Measurements from ENCODE around the gene LENEP. TPM values are rescaled to one million over a fixed set of nuclear protein-coding genes. Genes with fewer than 3 reads are reported as not detected.
A peak's percentile ranks its signal among the peaks of the same experiment; 100 is the strongest.
"Not testable (repeated sequence)": the region's sequence is repeated elsewhere in the genome, so short reads cannot be mapped to it uniquely, and the experiment has no call there.

The LENEP gene
- total RNA-seq, 1 donor = not detected

DNA sequence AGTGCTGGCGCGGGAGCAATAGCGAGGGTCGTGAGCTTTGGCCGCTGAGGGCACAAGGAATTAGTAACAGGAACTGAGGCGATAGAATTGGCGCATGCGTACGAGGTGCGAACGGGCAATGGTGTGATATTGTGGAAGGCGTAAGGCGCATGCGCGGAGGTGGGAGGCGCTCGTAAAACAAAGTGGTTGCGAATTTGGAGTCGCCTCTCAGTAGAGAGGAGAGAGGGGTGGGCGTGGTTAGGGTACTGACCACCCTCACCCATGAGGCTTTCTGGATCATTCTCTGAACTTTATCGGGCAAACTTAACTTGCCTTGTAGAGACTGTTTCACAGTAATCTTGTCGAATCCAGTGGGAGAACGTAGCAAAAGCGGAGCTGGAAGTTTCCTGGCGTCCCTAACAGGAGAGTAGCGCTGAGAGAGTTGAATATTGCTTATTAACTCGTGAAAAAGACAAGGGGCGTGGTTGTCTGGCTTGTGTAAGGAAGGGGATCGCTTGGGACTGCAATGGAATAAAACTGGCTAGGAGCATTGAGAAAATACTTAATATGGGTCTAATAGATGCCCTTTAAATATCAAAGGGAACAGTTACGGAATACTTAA is 18.5 kb upstream of the LENEP start:
- peak overlapping the region; percentile 89 for H2AFZ ChIP-seq (ENCODE audit: low read length)
- no peaks in the 10 kb centered on the region for H4K20me1 ChIP-seq (ENCODE audit: insufficient read depth, low read length)
- peaks cover 46% of the 10 kb centered on the region for H3K4me1 ChIP-seq (ENCODE audit: insufficient read depth, low read length)
- TF ChIP-seq, protein P1, sequence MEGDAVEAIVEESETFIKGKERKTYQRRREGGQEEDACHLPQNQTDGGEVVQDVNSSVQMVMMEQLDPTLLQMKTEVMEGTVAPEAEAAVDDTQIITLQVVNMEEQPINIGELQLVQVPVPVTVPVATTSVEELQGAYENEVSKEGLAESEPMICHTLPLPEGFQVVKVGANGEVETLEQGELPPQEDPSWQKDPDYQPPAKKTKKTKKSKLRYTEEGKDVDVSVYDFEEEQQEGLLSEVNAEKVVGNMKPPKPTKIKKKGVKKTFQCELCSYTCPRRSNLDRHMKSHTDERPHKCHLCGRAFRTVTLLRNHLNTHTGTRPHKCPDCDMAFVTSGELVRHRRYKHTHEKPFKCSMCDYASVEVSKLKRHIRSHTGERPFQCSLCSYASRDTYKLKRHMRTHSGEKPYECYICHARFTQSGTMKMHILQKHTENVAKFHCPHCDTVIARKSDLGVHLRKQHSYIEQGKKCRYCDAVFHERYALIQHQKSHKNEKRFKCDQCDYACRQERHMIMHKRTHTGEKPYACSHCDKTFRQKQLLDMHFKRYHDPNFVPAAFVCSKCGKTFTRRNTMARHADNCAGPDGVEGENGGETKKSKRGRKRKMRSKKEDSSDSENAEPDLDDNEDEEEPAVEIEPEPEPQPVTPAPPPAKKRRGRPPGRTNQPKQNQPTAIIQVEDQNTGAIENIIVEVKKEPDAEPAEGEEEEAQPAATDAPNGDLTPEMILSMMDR (IDR thresholded peaks at IDR 0.05; ENCODE audit: extremely low read depth, low read depth, low read length) = no peak
- peaks cover 9% of the 10 kb centered on the region for H3K36me3 ChIP-seq (ENCODE audit: insufficient read depth, low read length)
- DNase-seq (ENCODE audit: insufficient read length, low spot score, missing footprints) = peak; percentile 93
- no peaks in the 10 kb centered on the region for H3K9me3 ChIP-seq (ENCODE audit: low read depth, low read length)
- H3K4me3 ChIP-seq (ENCODE audit: insufficient read depth, low read length) = peak overlapping the region; percentile 79
- peaks cover 44% of the 10 kb centered on the region for H3K79me2 ChIP-seq (ENCODE audit: insufficient read depth, low read length)
- peak overlapping the region; percentile 97 for H3K27ac ChIP-seq (ENCODE audit: low read depth, low read length)
- no peaks in the 10 kb centered on the region for H3K27me3 ChIP-seq (ENCODE audit: insufficient read depth, low read length)
- peak overlapping the region; percentile 99 for H3K4me2 ChIP-seq (ENCODE audit: insufficient read depth, low read length)

DNA sequence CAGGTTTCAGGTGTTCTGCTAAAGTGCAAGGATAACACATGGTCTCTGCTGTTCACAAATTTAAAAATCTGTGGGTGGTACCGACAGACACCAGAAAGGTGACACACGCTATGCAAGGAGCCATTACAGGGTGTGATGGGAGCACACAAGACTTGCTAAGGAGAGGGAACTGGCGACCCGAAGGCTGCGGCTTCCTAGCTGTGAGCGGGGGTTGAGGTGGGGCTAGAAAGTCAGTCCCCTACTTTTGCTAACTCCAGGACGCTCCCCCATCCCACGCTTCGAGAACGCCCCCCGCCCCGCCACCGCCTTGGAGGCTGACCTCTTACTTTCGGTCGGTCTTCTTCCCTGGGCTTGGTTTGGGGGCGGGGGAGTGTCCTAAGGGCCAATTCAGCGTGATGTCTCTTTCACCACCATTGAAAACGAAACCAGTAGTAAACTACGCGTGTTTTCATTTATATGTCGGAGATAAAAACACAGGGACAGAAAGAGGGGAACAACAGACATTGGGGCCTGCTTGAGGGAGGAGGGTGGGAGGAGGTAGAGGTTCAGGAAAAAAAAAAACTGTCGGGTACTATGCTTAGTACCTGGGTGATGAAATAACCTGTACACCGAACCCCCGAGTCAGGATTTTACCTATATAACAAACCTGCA is 17.9 kb upstream of the LENEP start:
- TF ChIP-seq, protein P1 (IDR thresholded peaks at IDR 0.05; ENCODE audit: extremely low read depth, low read depth, low read length) = no peak
- Histone ChIP-seq H3K4me2 (ENCODE audit: insufficient read depth, low read length) (peak overlapping the region; percentile 99), H3K4me1 (ENCODE audit: insufficient read depth, low read length) (peaks cover 41% of the 10 kb centered on the region), H3K79me2 (ENCODE audit: insufficient read depth, low read length) (peaks cover 37% of the 10 kb centered on the region), H3K27me3 (ENCODE audit: insufficient read depth, low read length) (no peaks in the 10 kb centered on the region), H4K20me1 (ENCODE audit: insufficient read depth, low read length) (no peaks in the 10 kb centered on the region), H3K4me3 (ENCODE audit: insufficient read depth, low read length) (peak overlapping the region; percentile 79), H2AFZ (ENCODE audit: low read length) (peak overlapping the region; percentile 89), H3K9me3 (ENCODE audit: low read depth, low read length) (no peaks in the 10 kb centered on the region), H3K36me3 (ENCODE audit: insufficient read depth, low read length) (peaks cover 9% of the 10 kb centered on the region), H3K27ac (ENCODE audit: low read depth, low read length) (peak overlapping the region; percentile 97)
- DNase-seq (ENCODE audit: insufficient read length, low spot score, missing footprints) = peak; percentile 72

DNA sequence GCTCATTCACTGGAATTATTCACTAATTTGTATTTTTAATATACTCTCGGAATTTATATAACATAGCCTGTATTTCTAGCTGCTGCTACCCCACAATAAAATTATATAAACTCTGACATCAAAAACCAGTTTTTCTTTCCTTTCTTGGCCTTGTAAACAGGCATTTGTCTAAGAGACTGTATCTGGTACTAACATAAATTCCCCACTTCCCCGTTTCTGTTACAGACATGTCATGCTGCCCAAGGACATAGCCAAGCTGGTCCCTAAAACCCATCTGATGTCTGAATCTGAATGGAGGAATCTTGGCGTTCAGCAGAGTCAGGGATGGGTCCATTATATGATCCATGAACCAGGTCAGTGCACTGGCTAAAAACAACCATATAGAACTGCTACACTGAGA is 15.6 kb upstream of the LENEP start:
- H3K4me3 ChIP-seq (ENCODE audit: insufficient read depth, low read length); H4K20me1 ChIP-seq (ENCODE audit: insufficient read depth, low read length); H3K27me3 ChIP-seq (ENCODE audit: insufficient read depth, low read length); DNase-seq (ENCODE audit: insufficient read length, low spot score, missing footprints); H3K9me3 ChIP-seq (ENCODE audit: low read depth, low read length); H3K27ac ChIP-seq (ENCODE audit: low read depth, low read length); H3K36me3 ChIP-seq (ENCODE audit: insufficient read depth, low read length); H3K4me2 ChIP-seq (ENCODE audit: insufficient read depth, low read length): not testable (repeated sequence)
- Histone ChIP-seq H3K4me1 (ENCODE audit: insufficient read depth, low read length) (peaks cover 26% of the 10 kb centered on the region), H3K79me2 (ENCODE audit: insufficient read depth, low read length) (peaks cover 39% of the 10 kb centered on the region), H2AFZ (ENCODE audit: low read length) (peak overlapping the region; percentile 10)

DNA sequence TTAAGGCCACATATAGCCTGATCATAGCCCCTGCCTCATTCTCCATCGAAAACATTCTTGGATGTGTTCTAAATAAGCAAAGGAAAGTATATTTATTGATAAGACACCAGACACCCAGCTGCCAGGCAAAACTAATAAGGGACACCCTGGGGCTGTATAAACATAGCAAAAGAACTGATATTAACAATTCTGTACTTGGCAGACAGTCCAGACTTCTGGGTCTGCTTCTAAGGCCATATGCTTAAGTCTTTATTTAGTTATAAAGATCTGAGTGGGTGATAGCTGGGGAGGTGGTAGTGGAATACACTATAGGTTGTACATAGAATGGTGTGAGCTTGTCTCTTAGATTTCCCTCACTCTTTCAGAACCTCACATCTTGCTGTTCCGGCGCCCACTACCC is 15.0 kb upstream of the LENEP start:
- Histone ChIP-seq H3K27ac (ENCODE audit: low read depth, low read length) (no peak overlapping the region), H2AFZ (ENCODE audit: low read length) (no peak overlapping the region), H3K79me2 (ENCODE audit: insufficient read depth, low read length) (peaks cover 41% of the 10 kb centered on the region), H3K36me3 (ENCODE audit: insufficient read depth, low read length) (peaks cover 9% of the 10 kb centered on the region), H4K20me1 (ENCODE audit: insufficient read depth, low read length) (no peaks in the 10 kb centered on the region), H3K4me1 (ENCODE audit: insufficient read depth, low read length) (peaks cover 21% of the 10 kb centered on the region), H3K4me2 (ENCODE audit: insufficient read depth, low read length) (no peak overlapping the region), H3K27me3 (ENCODE audit: insufficient read depth, low read length) (no peaks in the 10 kb centered on the region), H3K4me3 (ENCODE audit: insufficient read depth, low read length) (no peak overlapping the region), H3K9me3 (ENCODE audit: low read depth, low read length) (no peaks in the 10 kb centered on the region)
- no peak for DNase-seq (ENCODE audit: insufficient read length, low spot score, missing footprints)
- TF ChIP-seq, protein P1 (IDR thresholded peaks at IDR 0.05; ENCODE audit: extremely low read depth, low read depth, low read length) = no peak

All from osteoblast (primary cell).